ENCODE data around the gene RMND5A.
"Not testable (repeated sequence)": the region's sequence is repeated elsewhere in the genome, so short reads cannot be mapped to it uniquely, and the experiment has no call there.

- not testable (repeated sequence) for TF ChIP-seq POLR2A, CTCF (IDR thresholded peaks at IDR 0.05)
These were observed 14.8 kb downstream of the RMND5A start for GRCh38 chr2:86734896-86735295.
